HUES64 (cell line): ENCODE measurements around the gene NDUFB11.

Source experiments
- H3K27ac ChIP-seq: 2 replicates; pipeline ENCODE4 v1.7.0; 2013; ENCODE audit warnings: low read depth, low read length, inconsistent platforms
- H3K27me3 ChIP-seq: 2 replicates; pipeline ENCODE4 v1.6.1; 2013; ENCODE audit warnings: mild to moderate bottlenecking, low read length; ENCODE audit not compliant: insufficient read depth
- H3K36me3 ChIP-seq: 2 replicates; pipeline ENCODE4 v1.6.1; 2013; ENCODE audit warnings: mild to moderate bottlenecking, low read length; ENCODE audit not compliant: insufficient read depth
- H3K4me1 ChIP-seq: 2 replicates; pipeline ENCODE4 v1.6.1; 2013; ENCODE audit warnings: mild to moderate bottlenecking, low read length, moderate library complexity; ENCODE audit not compliant: insufficient read depth
- H3K4me3 ChIP-seq: 2 replicates; pipeline ENCODE4 v1.5.1; 2013; ENCODE audit warnings: mild to moderate bottlenecking, low read length, moderate library complexity
- H3K9ac ChIP-seq: 2 replicates; pipeline ENCODE4 v1.6.1; 2013; ENCODE audit warnings: mild to moderate bottlenecking, low read depth, low read length
- H3K9me3 ChIP-seq: 2 replicates; pipeline ENCODE4 v1.6.1; 2013; ENCODE audit warnings: low read depth, low read length; ENCODE audit not compliant: insufficient read depth
- WGBS: fragments of 150-250, 120-280 bp; methylation state at CpG from one replicate; pipeline ENCODE4 v1.1.7; 2013; ENCODE audit warnings: missing lambda C conversion rate; 5-methylcytosine and 5-hydroxymethylcytosine counted together

NDUFB11 gene

GRCh38 chrX:47184486-47184885, 40.0 kb upstream of the NDUFB11 start:
- H3K4me3 ChIP-seq, result no peak overlapping the region
- H3K9ac ChIP-seq, result no peak overlapping the region
- no peak overlapping the region for H3K27ac ChIP-seq
- no peaks in the 10 kb centered on the region for H3K4me1 ChIP-seq
- no peaks in the 10 kb centered on the region for H3K9me3 ChIP-seq
- 93% methylated on average over 4 of the region's 4 CpGs for WGBS
- H3K36me3 ChIP-seq, result peaks cover 56% of the 10 kb centered on the region
- no peaks in the 10 kb centered on the region for H3K27me3 ChIP-seq

DNA sequence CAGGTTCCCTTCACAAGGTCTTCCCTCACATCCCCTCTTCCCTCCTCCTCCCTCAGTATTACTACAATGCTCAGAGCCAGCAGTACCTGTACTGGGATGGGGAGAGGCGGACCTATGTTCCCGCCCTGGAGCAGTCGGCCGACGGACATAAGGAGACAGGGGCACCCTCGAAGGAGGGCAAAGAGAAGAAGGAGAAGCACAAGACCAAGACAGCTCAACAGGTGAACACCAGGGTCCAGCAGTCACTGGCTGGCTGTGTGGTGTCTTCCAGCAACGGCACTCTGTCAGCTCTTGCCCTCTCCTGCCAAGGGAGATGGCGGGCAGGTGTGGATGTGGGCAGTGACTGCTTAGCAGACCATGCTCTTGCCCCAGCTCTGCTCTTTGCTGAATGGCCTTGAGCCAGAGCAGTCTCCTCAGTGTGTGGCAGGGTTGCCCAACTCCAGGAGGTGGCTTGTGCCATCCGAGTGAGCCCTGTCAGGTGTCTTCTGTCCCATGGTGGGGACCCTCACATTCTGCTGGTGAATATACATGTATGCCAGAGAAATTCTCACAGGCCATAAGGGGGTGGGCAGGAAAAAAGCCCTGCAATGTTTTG, 37.7 kb upstream of the NDUFB11 start:
- no peak overlapping the region for H3K9ac ChIP-seq
- no peak overlapping the region for H3K4me3 ChIP-seq
- 92% methylated on average over 9 of the region's 9 CpGs for WGBS
- H3K36me3 ChIP-seq, result peaks cover 77% of the 10 kb centered on the region
- H3K27me3 ChIP-seq, result no peaks in the 10 kb centered on the region
- no peaks in the 10 kb centered on the region for H3K4me1 ChIP-seq
- no peak overlapping the region for H3K27ac ChIP-seq
- no peaks in the 10 kb centered on the region for H3K9me3 ChIP-seq

DNA sequence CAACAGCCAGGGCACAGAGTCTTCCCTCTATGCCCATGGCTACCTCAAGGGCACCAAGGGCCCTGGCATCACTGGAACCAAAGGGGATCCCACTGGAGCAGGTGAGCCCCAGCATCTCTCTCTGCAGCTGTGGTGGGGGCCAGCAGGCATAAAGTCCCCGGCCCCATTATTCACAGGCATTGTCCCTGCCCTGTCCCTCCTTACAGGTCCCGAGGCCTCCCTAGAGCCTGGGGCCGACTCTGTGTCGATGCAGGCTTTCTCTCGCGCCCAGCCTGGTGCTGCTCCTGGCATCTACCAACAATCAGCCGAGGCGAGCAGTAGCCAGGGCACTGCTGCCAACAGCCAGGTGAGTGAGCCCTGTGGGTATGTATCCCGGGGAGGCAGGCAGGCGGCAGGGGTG, 36.8 kb upstream of the NDUFB11 start:
- Histone ChIP-seq H3K9ac (no peak overlapping the region), H3K9me3 (no peaks in the 10 kb centered on the region), H3K36me3 (peaks cover 78% of the 10 kb centered on the region), H3K4me1 (no peaks in the 10 kb centered on the region), H3K27ac (no peak overlapping the region), H3K4me3 (no peak overlapping the region), H3K27me3 (no peaks in the 10 kb centered on the region)
- 95% methylated on average over 10 of the region's 10 CpGs for WGBS

- 91% methylated on average over 5 of the region's 8 CpGs for WGBS
- no peak overlapping the region for H3K27ac ChIP-seq
- H3K9me3 ChIP-seq, result no peaks in the 10 kb centered on the region
- H3K36me3 ChIP-seq, result peaks cover 75% of the 10 kb centered on the region
- H3K27me3 ChIP-seq, result no peaks in the 10 kb centered on the region
- H3K9ac ChIP-seq, result no peak overlapping the region
- H3K4me1 ChIP-seq, result no peaks in the 10 kb centered on the region
- no peak overlapping the region for H3K4me3 ChIP-seq
Observed at GRCh38 chrX:47180346-47180745, 35.8 kb upstream of the NDUFB11 start.

DNA sequence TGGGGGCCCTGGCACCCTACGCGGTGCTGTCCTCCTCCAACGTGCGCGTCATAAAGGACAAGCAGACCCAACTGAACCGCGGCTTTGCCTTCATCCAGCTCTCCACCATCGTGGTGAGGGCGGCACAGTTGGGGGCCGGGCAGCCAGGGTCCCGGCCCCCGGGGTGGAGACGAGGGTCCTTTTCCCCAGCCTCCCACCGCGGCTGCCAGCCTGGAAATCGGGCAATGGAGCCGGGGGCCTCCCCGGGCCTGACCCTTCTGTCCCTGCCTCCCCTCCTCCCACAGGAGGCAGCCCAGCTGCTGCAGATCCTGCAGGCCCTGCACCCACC, 35.4 kb upstream of the NDUFB11 start:
- 96% methylated on average over 18 of the region's 18 CpGs for WGBS
- no peaks in the 10 kb centered on the region for H3K27me3 ChIP-seq
- no peaks in the 10 kb centered on the region for H3K4me1 ChIP-seq
- no peak overlapping the region for H3K27ac ChIP-seq
- no peak overlapping the region for H3K9ac ChIP-seq
- no peak overlapping the region for H3K4me3 ChIP-seq
- H3K36me3 ChIP-seq, result peaks cover 76% of the 10 kb centered on the region
- no peaks in the 10 kb centered on the region for H3K9me3 ChIP-seq

GRCh38 chrX:47179221-47179927, 34.9 kb upstream of the NDUFB11 start:
- no peak overlapping the region for H3K27ac ChIP-seq
- H3K36me3 ChIP-seq, result peaks cover 75% of the 10 kb centered on the region
- no peak overlapping the region for H3K9ac ChIP-seq
- no peaks in the 10 kb centered on the region for H3K4me1 ChIP-seq
- no peak overlapping the region for H3K4me3 ChIP-seq
- H3K27me3 ChIP-seq, result no peaks in the 10 kb centered on the region
- WGBS, result 93% methylated on average over 14 of the region's 14 CpGs
- no peaks in the 10 kb centered on the region for H3K9me3 ChIP-seq

DNA sequence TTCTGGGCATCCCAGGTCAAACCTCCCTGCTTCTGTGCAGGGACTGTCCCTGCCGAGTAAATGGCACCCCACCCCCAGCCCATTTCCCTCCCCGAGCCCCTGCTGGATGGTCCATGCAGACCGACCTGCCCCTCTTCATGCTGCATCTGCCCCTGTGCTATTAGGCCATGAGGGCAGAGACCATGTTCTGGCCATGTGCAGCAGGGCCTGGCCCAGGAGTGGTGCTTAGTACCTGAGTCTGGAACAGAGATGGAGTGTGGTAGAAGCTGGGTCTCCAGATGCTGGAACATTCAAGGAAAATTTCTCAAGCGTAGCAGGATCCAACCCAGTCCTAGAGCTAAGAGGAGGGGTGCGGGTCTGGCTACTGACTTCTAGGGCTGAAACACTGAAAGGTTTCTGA, 33.8 kb upstream of the NDUFB11 start:
- Histone ChIP-seq H3K27me3 (no peaks in the 10 kb centered on the region), H3K9me3 (no peaks in the 10 kb centered on the region), H3K9ac (no peak overlapping the region), H3K36me3 (peaks cover 74% of the 10 kb centered on the region), H3K4me1 (no peaks in the 10 kb centered on the region), H3K4me3 (no peak overlapping the region), H3K27ac (no peak overlapping the region)
- WGBS, result 92% methylated on average over 5 of the region's 5 CpGs

GRCh38 chrX:47177079-47177478, 32.6 kb upstream of the NDUFB11 start:
- H3K4me1 ChIP-seq, result no peaks in the 10 kb centered on the region
- no peak overlapping the region for H3K9ac ChIP-seq
- H3K36me3 ChIP-seq, result peaks cover 75% of the 10 kb centered on the region
- no peak overlapping the region for H3K4me3 ChIP-seq
- no peaks in the 10 kb centered on the region for H3K9me3 ChIP-seq
- no peaks in the 10 kb centered on the region for H3K27me3 ChIP-seq
- WGBS, result 48% methylated on average over 2 of the region's 2 CpGs
- no peak overlapping the region for H3K27ac ChIP-seq

GRCh38 chrX:47176101-47176740, 31.7 kb upstream of the NDUFB11 start:
- Histone ChIP-seq H3K9ac (no peak overlapping the region), H3K27me3 (no peaks in the 10 kb centered on the region), H3K36me3 (peaks cover 74% of the 10 kb centered on the region), H3K27ac (no peak overlapping the region), H3K4me3 (no peak overlapping the region), H3K9me3 (no peaks in the 10 kb centered on the region), H3K4me1 (no peaks in the 10 kb centered on the region)
- WGBS, result 93% methylated on average over 22 of the region's 23 CpGs

DNA sequence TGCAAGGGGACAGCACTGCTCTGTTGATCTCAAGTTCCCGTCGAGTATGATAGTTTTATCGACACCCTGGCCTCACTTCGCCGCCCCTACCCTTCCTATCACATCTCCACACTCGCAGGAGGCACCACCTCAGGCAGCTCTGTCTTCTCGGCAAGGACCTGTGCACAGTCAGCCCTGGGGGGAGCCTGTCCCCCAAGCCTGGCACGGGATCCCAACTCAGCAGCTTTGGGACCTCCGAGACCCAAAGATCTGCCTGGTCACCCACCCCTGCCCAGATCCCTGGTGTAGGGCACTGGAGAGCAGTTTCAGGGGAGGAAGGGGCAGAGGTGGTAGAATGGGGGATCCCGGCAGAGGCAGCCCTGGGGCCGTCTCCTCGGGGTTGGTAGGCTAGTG, 31.1 kb upstream of the NDUFB11 start:
- Histone ChIP-seq H3K9ac (no peak overlapping the region), H3K27me3 (no peaks in the 10 kb centered on the region), H3K27ac (no peak overlapping the region), H3K9me3 (no peaks in the 10 kb centered on the region), H3K36me3 (peaks cover 73% of the 10 kb centered on the region), H3K4me3 (no peak overlapping the region), H3K4me1 (no peaks in the 10 kb centered on the region)
- WGBS, result 93% methylated on average over 12 of the region's 12 CpGs

GRCh38 chrX:47174846-47175587, 30.5 kb upstream of the NDUFB11 start:
- Histone ChIP-seq H3K27ac (no peak overlapping the region), H3K36me3 (peaks cover 73% of the 10 kb centered on the region), H3K4me1 (no peaks in the 10 kb centered on the region), H3K27me3 (no peaks in the 10 kb centered on the region), H3K9ac (no peak overlapping the region), H3K4me3 (no peak overlapping the region), H3K9me3 (no peaks in the 10 kb centered on the region)
- 95% methylated on average over 23 of the region's 23 CpGs for WGBS
